PFSK-1 (cell line): Measurements from ENCODE around the gene AVPI1.
A peak's percentile ranks its signal among the peaks of the same experiment; 100 is the strongest.

Experiments used
- FOXP2 ChIP-seq: optimal IDR thresholded peaks from 2 replicates; pipeline ENCODE3; 2011; ENCODE audit warnings: borderline replicate concordance, control low read depth, inconsistent platforms; ENCODE audit not compliant: insufficient read depth; ENCODE audit errors: extremely low read length, extremely low read depth
- POLR2AphosphoS5 ChIP-seq: IDR thresholded peaks from 2 replicates; pipeline ENCODE4 v1.6.1; 2012; ENCODE audit warnings: low read depth, mild to moderate bottlenecking, control low read depth, low read length, moderate library complexity
- SIN3A ChIP-seq: IDR thresholded peaks from 2 replicates; pipeline ENCODE4 v1.6.1; 2012; ENCODE audit warnings: mild to moderate bottlenecking, low read length, moderate library complexity, borderline replicate concordance; ENCODE audit not compliant: insufficient read depth
- TAF1 ChIP-seq: IDR thresholded peaks from 2 replicates; pipeline ENCODE4 v1.6.1; 2012; ENCODE audit warnings: low read length, control low read depth, borderline replicate concordance; ENCODE audit not compliant: insufficient read depth
- TF ChIP-seq, protein P1 (sequence below), 2 experiments: IDR thresholded peaks; 2 replicates each; pipeline versions ENCODE4 v1.6.1 to v1.8.0; 2011 to 2012; ENCODE audit warnings: low read depth in 2 of 2, low read length in 2 of 2, control low read depth in 1 of 2, inconsistent platforms in 1 of 2, mild to moderate bottlenecking in 1 of 2, moderate library complexity in 1 of 2; ENCODE audit not compliant: insufficient read depth in 1 of 2

Gene AVPI1

DNA sequence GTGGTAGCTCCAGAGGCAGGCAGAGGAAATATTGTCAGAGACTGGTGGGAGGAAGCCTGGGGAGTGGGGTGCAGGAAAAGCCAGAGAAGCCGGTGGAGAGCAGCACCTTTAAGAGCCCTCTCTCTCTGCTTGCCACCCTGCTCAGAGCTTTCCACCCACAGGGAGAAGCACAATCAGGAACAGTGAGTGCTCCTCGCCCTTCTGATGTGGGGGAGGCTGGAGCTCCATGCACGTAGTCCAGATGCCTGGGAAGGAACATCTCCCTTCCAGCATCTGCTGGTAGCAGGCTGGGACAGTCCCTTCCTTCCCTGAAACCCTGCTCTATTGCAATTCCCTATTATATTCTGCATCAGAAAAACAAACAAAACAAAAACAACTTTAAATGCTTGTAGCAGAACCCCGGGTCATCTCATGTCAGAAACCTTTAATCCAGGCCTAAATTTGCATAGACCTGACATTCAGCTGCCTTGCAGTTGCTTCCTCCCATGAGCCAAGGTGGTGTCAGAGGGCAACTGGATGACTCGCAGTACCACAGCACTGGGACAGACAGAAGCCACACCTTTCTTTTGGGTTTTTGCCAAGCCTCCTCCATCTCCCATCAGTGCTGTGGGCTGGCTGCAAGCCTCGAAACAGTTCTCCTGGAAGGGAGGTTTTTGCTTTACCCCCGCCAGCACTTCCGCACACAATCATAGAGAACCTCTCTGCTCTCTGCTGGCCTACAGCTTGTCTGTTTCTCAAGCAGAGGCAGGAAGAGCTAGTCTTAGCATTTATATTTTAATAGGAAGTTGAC, 13.1 kb downstream of the AVPI1 start:
- TF ChIP-seq FOXP2 (no peak), POLR2AphosphoS5 (no peak; the same call in 1 of the 2 replicates), TAF1 (no peak)

DNA sequence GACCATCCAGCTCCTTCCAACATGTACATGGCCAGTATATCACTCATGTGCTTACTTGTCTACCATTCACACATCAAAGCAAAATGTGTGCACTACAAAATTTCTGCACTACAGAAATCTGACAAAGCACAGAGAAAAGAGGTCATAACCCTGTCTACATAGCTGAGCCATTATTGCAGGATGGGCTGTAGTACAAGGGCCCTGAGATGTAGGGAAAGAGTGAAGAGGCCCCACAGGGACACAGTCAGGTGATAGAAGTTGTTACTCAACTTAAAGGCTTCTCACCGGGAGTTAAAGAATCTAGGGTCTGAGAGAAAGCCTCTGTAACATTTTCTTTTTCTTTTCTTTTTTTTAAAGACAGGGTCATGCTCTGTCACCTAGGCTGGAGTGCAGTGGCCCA, 17.5 kb downstream of the AVPI1 start:
- TF ChIP-seq TAF1 (no peak), POLR2AphosphoS5 (no peak), FOXP2 (no peak), SIN3A (no peak)
- TF ChIP-seq, protein P1, sequence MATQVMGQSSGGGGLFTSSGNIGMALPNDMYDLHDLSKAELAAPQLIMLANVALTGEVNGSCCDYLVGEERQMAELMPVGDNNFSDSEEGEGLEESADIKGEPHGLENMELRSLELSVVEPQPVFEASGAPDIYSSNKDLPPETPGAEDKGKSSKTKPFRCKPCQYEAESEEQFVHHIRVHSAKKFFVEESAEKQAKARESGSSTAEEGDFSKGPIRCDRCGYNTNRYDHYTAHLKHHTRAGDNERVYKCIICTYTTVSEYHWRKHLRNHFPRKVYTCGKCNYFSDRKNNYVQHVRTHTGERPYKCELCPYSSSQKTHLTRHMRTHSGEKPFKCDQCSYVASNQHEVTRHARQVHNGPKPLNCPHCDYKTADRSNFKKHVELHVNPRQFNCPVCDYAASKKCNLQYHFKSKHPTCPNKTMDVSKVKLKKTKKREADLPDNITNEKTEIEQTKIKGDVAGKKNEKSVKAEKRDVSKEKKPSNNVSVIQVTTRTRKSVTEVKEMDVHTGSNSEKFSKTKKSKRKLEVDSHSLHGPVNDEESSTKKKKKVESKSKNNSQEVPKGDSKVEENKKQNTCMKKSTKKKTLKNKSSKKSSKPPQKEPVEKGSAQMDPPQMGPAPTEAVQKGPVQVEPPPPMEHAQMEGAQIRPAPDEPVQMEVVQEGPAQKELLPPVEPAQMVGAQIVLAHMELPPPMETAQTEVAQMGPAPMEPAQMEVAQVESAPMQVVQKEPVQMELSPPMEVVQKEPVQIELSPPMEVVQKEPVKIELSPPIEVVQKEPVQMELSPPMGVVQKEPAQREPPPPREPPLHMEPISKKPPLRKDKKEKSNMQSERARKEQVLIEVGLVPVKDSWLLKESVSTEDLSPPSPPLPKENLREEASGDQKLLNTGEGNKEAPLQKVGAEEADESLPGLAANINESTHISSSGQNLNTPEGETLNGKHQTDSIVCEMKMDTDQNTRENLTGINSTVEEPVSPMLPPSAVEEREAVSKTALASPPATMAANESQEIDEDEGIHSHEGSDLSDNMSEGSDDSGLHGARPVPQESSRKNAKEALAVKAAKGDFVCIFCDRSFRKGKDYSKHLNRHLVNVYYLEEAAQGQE (IDR thresholded peaks at IDR 0.05; ENCODE audit: insufficient read depth in 1 of 2, low read depth in 2 of 2, low read length in 2 of 2) = no peak

DNA sequence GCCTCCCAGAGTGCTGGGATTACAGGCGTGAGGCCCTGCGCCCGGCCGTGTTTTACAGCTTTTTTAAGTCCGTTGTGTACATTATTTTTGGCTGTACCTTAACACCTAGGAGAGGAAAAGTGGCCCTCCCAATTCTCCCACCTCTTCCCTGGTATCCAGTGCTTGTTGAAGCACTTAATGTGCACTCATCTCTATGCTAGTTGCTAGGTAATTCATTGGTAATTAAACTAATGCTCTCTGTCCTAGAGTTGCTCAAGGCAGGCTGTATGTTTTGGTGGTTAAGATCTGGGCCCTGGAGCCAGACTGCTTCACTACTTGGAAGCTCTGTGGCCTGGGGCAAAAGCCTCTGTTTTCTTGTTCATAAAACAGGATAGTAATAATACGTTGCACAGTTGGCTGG, 19.6 kb downstream of the AVPI1 start:
- TF ChIP-seq, protein P1 (IDR thresholded peaks at IDR 0.05; ENCODE audit: insufficient read depth in 1 of 2, low read depth in 2 of 2, low read length in 2 of 2) = no peak
- TF ChIP-seq POLR2AphosphoS5 = no peak
- TF ChIP-seq FOXP2 = no peak
- no peak for TF ChIP-seq TAF1
- no peak for TF ChIP-seq SIN3A

DNA sequence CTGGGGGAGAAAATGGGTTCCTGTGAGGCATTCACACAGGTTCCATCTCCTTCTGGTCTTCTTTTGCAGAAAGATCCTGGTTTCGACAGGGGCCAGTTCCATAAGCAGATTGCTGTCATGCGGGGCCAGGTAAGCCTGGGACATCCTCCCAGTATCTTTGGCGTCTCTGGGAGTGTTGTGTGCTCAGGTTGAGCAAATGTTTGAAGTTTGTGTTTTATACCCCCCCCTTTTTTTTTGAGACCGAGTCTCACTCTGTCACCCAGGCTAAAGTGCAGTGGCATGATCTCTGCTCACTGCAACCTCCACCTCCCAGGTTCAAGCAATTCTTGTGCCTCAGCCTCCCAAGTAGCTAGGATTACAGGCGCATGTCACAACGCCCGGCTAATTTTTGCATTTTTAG, 20.0 kb downstream of the AVPI1 start:
- TF ChIP-seq TAF1 = no peak
- TF ChIP-seq POLR2AphosphoS5 = no peak
- TF ChIP-seq, protein P1 (IDR thresholded peaks at IDR 0.05; ENCODE audit: insufficient read depth in 1 of 2, low read depth in 2 of 2, low read length in 2 of 2) = no peak
- TF ChIP-seq FOXP2 = no peak
- no peak for TF ChIP-seq SIN3A

DNA sequence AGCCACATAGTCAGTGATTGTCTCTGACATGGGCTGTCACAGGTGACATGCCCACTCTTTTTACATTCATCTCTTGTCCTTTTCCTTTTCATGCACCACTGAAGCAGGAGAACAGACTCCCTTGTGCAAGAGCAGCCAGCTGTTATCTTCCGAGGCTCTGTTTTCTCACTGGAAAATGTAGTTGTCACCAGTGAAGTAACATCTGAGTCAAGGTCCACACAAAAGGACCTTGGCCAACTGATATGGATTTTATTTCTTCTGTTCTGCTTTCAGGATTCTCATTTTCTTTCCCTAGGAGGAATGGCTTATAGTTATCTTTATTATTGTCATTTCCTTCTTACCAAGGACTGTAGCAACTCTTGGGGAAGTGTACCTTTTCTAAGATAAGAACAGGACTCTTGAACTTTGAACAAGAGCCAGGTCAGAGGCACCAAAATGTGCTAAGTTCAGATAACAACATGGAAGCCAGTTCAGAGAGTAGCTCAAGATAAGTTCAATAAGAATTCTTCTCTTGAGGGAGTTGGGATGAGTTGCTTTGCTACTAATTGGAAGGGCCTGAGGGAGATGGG, 22.7 kb downstream of the AVPI1 start:
- no peak for TF ChIP-seq FOXP2

DNA sequence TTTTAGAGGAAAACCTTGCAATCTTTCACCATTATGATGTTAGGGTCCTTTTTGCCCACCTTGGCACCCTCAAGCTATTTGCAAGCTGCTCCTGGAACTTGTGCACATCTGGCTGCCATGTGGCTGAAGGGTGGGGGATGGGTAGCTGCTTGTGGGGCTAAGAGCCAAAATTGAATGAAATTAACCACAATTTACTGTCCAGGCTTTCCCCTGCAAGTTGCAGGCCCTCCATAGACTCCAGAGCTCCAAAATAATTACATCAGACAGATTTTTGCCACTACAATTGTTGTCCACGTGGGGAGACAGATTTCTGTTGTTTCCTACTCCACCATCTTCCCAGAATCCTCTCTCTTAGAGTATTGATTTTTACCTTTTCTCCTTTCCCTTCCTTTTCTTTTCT, 27.5 kb downstream of the AVPI1 start:
- TF ChIP-seq FOXP2 = peak; percentile 23
- TF ChIP-seq, protein P1 (IDR thresholded peaks at IDR 0.05; ENCODE audit: insufficient read depth in 1 of 2, low read depth in 2 of 2, low read length in 2 of 2) = no peak
